WTC11 (cell line): ENCODE measurements around the gene CHST11.

Experiments used
- CREM ChIP-seq: sonication (generic); formaldehyde crosslinking; IDR thresholded peaks from 2 replicates; pipeline ENCODE4 v1.8.1; 2022; ENCODE audit warnings: mild to moderate bottlenecking, missing genetic modification reagents, moderate library complexity
- CTCF ChIP-seq: fragments of 200-600 bp; IDR thresholded peaks from 2 replicates; pipeline ENCODE4 v1.8.0; 2022; ENCODE audit warnings: antibody characterized with exemption
- KAT7 ChIP-seq: sonication (generic); formaldehyde crosslinking; IDR thresholded peaks from 2 replicates; pipeline ENCODE4 v1.8.1; 2023; ENCODE audit warnings: missing genetic modification reagents, mild to moderate bottlenecking, borderline replicate concordance
- MAX ChIP-seq: sonication (generic); formaldehyde crosslinking; IDR thresholded peaks from 2 replicates; pipeline ENCODE4 v1.8.0; 2022; ENCODE audit warnings: mild to moderate bottlenecking, missing genetic modification reagents
- NR3C1 ChIP-seq: sonication (generic); formaldehyde crosslinking; conservative IDR thresholded peaks from 2 replicates; pipeline ENCODE4 v1.8.1; 2023; ENCODE audit warnings: low read depth, mild to moderate bottlenecking, missing genetic modification reagents
- STAT6 ChIP-seq: sonication (generic); formaldehyde crosslinking; conservative IDR thresholded peaks from 2 replicates; pipeline ENCODE4 v1.8.1; 2023; ENCODE audit warnings: mild to moderate bottlenecking, low read depth, missing genetic modification reagents, moderate library complexity
- USF1 ChIP-seq: sonication (generic); formaldehyde crosslinking; IDR thresholded peaks from 2 replicates; pipeline ENCODE4 v1.8.0; 2022; ENCODE audit warnings: mild to moderate bottlenecking, missing genetic modification reagents
- ZNF512 ChIP-seq: sonication (generic); formaldehyde crosslinking; IDR thresholded peaks from 2 replicates; pipeline ENCODE4 v1.8.1; 2022; ENCODE audit warnings: missing genetic modification reagents, borderline replicate concordance

- TF ChIP-seq KAT7, result no peak
- no peak for TF ChIP-seq CTCF
- TF ChIP-seq ZNF512 (CRISPR knock-in tag), result no peak
- no peak for TF ChIP-seq CREM
- TF ChIP-seq MAX (CRISPR knock-in tag), result no peak
- TF ChIP-seq STAT6, result no peak
- TF ChIP-seq USF1 (CRISPR knock-in tag), result no peak
- TF ChIP-seq NR3C1 (CRISPR knock-in tag), result no peak
Measured at GRCh38 chr12:104560881-104561280, 104.1 kb downstream of the CHST11 start.
